Measurements from ENCODE around the gene HPS3. TPM values are rescaled to one million over a fixed set of nuclear protein-coding genes. Genes with fewer than 3 reads are reported as not detected.
"Not testable (repeated sequence)": the region's sequence is repeated elsewhere in the genome, so short reads cannot be mapped to it uniquely, and the experiment has no call there.

HPS3 gene
- total and polyA plus RNA-seq, 2 experiments from 2014 or later, result 13.0 to 13.3 TPM

DNA sequence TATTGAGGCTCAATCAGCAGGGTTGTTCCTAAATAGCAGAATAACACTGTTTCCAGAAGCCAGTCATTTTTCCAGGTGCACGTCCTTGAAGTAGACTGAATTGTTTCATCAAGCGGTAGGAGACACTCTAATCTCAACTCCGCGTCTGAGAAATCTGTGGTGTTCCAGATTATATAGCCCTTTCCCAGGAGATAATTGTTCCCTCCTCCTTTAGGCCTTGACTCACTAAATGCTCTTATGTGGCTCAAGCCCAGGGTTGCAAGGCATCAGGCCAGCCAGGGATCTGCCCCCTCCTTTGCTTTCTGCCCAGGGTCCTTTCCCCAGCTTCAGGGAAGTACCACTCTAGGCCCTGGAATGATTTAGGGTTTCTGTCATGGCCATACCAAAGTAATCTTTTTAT is 37.5 kb upstream of the HPS3 start:
- Histone ChIP-seq H3K36me3 (no peaks in the 10 kb centered on the region), H3K4me1 (ENCODE audit: low read depth) (no peaks in the 10 kb centered on the region), H3K27ac (no peak overlapping the region), H3K4me3 (no peak overlapping the region), H3K9me3 (ENCODE audit: low read depth) (no peaks in the 10 kb centered on the region), H3K27me3 (no peaks in the 10 kb centered on the region)
- TF ChIP-seq, protein P1, sequence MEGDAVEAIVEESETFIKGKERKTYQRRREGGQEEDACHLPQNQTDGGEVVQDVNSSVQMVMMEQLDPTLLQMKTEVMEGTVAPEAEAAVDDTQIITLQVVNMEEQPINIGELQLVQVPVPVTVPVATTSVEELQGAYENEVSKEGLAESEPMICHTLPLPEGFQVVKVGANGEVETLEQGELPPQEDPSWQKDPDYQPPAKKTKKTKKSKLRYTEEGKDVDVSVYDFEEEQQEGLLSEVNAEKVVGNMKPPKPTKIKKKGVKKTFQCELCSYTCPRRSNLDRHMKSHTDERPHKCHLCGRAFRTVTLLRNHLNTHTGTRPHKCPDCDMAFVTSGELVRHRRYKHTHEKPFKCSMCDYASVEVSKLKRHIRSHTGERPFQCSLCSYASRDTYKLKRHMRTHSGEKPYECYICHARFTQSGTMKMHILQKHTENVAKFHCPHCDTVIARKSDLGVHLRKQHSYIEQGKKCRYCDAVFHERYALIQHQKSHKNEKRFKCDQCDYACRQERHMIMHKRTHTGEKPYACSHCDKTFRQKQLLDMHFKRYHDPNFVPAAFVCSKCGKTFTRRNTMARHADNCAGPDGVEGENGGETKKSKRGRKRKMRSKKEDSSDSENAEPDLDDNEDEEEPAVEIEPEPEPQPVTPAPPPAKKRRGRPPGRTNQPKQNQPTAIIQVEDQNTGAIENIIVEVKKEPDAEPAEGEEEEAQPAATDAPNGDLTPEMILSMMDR (IDR thresholded peaks at IDR 0.05; ENCODE audit: low read depth, low read length), result no peak
- peak in 1 of 2 donors; percentile 10 for DNase-seq (ENCODE audit: low read depth in 1 of 2, low spot score in 1 of 2)

DNA sequence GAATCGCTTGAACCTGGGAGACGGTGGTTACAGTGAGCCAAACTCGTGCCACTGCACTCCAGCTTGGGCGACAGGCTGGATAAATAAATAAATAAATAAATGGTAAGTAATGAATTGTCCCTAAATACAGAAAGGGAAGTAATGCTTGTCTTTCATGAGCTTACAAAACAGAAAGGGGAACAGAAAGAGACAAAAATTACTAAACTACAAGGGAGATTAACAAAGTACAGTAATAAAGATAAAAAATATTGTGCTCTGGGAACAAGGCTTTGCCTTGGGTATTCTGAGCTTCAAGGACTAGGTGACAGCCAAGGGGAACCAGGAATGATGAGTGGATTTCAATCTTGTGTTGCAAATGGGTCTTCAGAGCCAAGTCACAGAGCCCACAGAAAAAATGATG is 34.0 kb upstream of the HPS3 start:
- H3K4me1 ChIP-seq (ENCODE audit: low read depth), result no peaks in the 10 kb centered on the region
- DNase-seq (ENCODE audit: low read depth in 1 of 2, low spot score in 1 of 2), result no peak
- H3K27ac ChIP-seq, result no peak overlapping the region
- H3K9me3 ChIP-seq (ENCODE audit: low read depth), result no peaks in the 10 kb centered on the region
- no peaks in the 10 kb centered on the region for H3K36me3 ChIP-seq
- no peak overlapping the region for H3K4me3 ChIP-seq
- H3K27me3 ChIP-seq, result no peaks in the 10 kb centered on the region
- TF ChIP-seq, protein P1 (IDR thresholded peaks at IDR 0.05; ENCODE audit: low read depth, low read length), result no peak

DNA sequence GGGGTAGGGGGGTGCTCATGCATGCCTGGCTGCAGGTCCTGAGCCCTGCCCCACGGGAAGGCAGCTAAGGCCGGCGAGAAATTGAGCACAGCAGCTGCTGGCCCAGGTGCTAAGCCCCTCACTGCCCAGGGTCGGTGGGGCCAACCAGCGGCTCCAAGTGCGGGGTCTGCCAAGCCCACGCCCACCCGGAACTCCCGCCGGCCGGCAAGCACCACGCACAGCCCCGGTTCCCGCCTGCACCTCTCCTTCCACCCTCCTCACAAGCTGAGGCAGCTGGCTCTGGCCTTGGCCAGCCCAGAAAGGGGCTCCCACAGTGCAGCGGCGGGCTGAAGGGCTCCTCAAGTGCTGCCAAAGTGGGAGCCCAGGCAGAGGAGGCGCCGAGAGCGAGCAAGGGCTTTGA is 31.5 kb upstream of the HPS3 start:
- not testable (repeated sequence) for H3K27ac ChIP-seq; H3K36me3 ChIP-seq; H3K4me1 ChIP-seq (ENCODE audit: low read depth); DNase-seq (ENCODE audit: low read depth in 1 of 2, low spot score in 1 of 2); H3K4me3 ChIP-seq; H3K9me3 ChIP-seq (ENCODE audit: low read depth); H3K27me3 ChIP-seq

DNA sequence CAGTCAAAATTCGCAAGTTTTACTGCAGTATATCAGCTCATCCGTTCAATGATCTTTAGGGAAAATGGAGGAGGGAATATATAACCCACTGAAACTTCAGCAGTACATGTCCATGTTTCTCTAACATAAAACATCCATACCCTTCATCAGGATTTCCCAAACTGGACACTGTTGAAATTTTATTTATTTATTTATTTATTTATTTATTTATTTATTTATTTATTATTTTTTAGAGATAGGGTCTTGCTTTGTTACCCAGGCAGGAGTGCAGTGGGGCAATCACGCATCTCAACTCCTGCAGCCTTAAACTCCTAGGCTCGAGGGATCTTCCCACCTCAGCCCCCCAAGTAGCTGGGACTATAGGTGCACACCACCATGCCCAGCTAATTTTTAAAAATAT is 28.3 kb upstream of the HPS3 start:
- no peaks in the 10 kb centered on the region for H3K36me3 ChIP-seq
- no peaks in the 10 kb centered on the region for H3K9me3 ChIP-seq (ENCODE audit: low read depth)
- no peaks in the 10 kb centered on the region for H3K27me3 ChIP-seq
- TF ChIP-seq, protein P1 (IDR thresholded peaks at IDR 0.05; ENCODE audit: low read depth, low read length), result no peak
- H3K4me3 ChIP-seq, result no peak overlapping the region
- H3K27ac ChIP-seq, result no peak overlapping the region
- H3K4me1 ChIP-seq (ENCODE audit: low read depth), result no peaks in the 10 kb centered on the region
- DNase-seq (ENCODE audit: low read depth in 1 of 2, low spot score in 1 of 2), result no peak

DNA sequence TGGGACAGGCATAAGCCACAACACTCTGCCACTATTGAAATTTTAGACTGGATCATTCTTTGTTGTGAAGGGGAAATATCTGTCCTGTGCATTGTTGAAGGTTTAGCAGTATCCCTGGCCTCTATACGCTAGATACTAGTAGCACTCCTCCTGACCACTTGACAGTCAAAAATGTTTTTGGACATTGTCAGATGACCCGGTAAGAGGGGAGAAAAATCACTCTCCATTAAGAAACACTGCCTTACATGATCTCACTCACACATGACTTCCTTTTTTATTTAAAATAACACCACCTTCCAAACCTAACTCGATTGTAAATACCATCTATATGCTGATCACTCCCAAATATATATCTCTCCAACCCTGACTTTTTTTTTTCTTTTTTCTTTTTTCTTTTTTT is 27.8 kb upstream of the HPS3 start:
- Histone ChIP-seq H3K4me3 (no peak overlapping the region), H3K27ac (no peak overlapping the region), H3K27me3 (no peaks in the 10 kb centered on the region), H3K4me1 (ENCODE audit: low read depth) (no peaks in the 10 kb centered on the region), H3K9me3 (ENCODE audit: low read depth) (no peaks in the 10 kb centered on the region), H3K36me3 (no peaks in the 10 kb centered on the region)
- TF ChIP-seq, protein P1 (IDR thresholded peaks at IDR 0.05; ENCODE audit: low read depth, low read length), result no peak
- DNase-seq (ENCODE audit: low read depth in 1 of 2, low spot score in 1 of 2), result no peak

DNA sequence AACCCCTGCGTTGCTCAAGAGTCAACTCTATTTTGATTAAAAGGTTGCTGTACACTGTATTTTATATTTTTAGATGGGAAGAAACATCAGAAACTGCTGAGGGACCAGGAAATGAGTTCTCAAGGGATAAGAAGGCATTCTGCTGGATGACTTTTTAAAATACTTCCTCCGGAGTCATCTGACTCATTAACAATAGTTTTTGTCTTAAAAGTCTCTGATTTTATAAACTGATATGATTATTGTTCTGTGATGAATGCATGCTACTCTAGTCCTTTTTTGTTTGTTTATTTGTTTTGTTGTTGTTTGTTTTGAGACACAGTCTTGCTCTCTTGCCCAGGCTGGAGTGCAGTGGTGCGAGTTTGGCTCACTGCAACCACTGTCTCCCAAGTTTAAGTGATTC is 25.0 kb upstream of the HPS3 start:
- H3K4me3 ChIP-seq, result no peak overlapping the region
- DNase-seq (ENCODE audit: low read depth in 1 of 2, low spot score in 1 of 2), result no peak
- no peaks in the 10 kb centered on the region for H3K9me3 ChIP-seq (ENCODE audit: low read depth)
- no peaks in the 10 kb centered on the region for H3K27me3 ChIP-seq
- no peaks in the 10 kb centered on the region for H3K4me1 ChIP-seq (ENCODE audit: low read depth)
- H3K36me3 ChIP-seq, result no peaks in the 10 kb centered on the region
- no peak overlapping the region for H3K27ac ChIP-seq
- TF ChIP-seq, protein P1 (IDR thresholded peaks at IDR 0.05; ENCODE audit: low read depth, low read length), result no peak
